K562 (cell line): ENCODE results near the gene MINDY4. TPM values are rescaled to one million over a fixed set of nuclear protein-coding genes. Genes with fewer than 3 reads are reported as not detected.

Source experiments
- ATAC-seq: fragments of 200-7000 bp; cut with Tn5 transposase; 3 replicates; pipeline ENCODE4 v1.9.1; 2020; ENCODE audit warnings: moderate library complexity
- BruUV-seq: library from RNA; stranded (reverse); fragments of 400-500 nt; replicated peaks from 2 replicates; lab custom pipeline; 2021; lab: Mats Ljungman, UMichigan
- CTCF ChIA-PET: fragments of 300-600 bp; formaldehyde crosslinking; extraction: SDS; loops from one replicate; lab custom pipeline; 2021; ENCODE audit warnings: low intra/inter-chr PET ratio; lab: Yijun Ruan, JAX
- POLR2A ChIA-PET: fragments of 300-600, 350-650 bp; sonication (Branson Sonifier 250); formaldehyde crosslinking; extraction: SDS; loops from one replicate; lab custom pipeline; 2021; ENCODE audit warnings: antibody characterized with exemption, inconsistent platforms; lab: Yijun Ruan, JAX
- DNase-seq, 4 experiments: peaks; one replicate each; pipeline versions ENCODE4 v3.0.0 to v3.0.0-alpha.2; 2011 to 2018; ENCODE audit warnings: low spot score in 3 of 4, mixed read lengths in 3 of 4; ENCODE audit errors: extremely low read depth in 1 of 4
- FAIRE-seq: peaks from 2 replicates; lab custom pipeline; 2011; peaks lifted over from hg19 to GRCh38; lab: Jason Lieb, UNC
- H2AFZ ChIP-seq: 2 replicates; pipeline ENCODE4 v1.6.0; 2011; ENCODE audit warnings: low read depth, low read length, control low read depth, inconsistent platforms
- H3K27ac ChIP-seq: fragments of 200-600 bp; 3 replicates; pipeline ENCODE4 v1.8.0; 2011; ENCODE audit warnings: low read depth, mild to moderate bottlenecking, control low read depth, inconsistent platforms, low read length, moderate library complexity, mixed read lengths; ENCODE audit errors: extremely low read depth
- H3K27me3 ChIP-seq, 2 experiments: fragments of 300-600 bp in 1 of 2; 2 replicates in 1 of 2; 3 replicates in 1 of 2; pipeline versions ENCODE4 v1.6.0 to v1.8.0; 2011; ENCODE audit warnings: inconsistent platforms in 2 of 2, low read length in 2 of 2, mild to moderate bottlenecking in 1 of 2, mixed read lengths in 1 of 2, moderate library complexity in 1 of 2; ENCODE audit not compliant: control insufficient read depth in 2 of 2, insufficient read depth in 2 of 2
- H3K36me3 ChIP-seq: fragments of 300-600 bp; 3 replicates; pipeline ENCODE4 v1.8.0; 2011; ENCODE audit warnings: mild to moderate bottlenecking, low read length, inconsistent platforms; ENCODE audit not compliant: control insufficient read depth, insufficient read depth
- H3K4me1 ChIP-seq, 2 experiments: fragments of 200-600 bp in 1 of 2; replicated peaks in 1 of 2; 2 replicates in 1 of 2; 3 replicates in 1 of 2; pipeline versions ENCODE4 v1.5.1 to v1.8.0; 2011; ENCODE audit warnings: inconsistent platforms in 2 of 2, low read length in 2 of 2, mild to moderate bottlenecking in 1 of 2, mixed read lengths in 1 of 2, moderate library complexity in 1 of 2; ENCODE audit not compliant: control insufficient read depth in 2 of 2, insufficient read depth in 2 of 2
- H3K4me2 ChIP-seq: 2 replicates; pipeline ENCODE4 v1.6.1; 2011; ENCODE audit warnings: low read length, control low read depth, inconsistent platforms, mixed read lengths; ENCODE audit not compliant: insufficient read depth
- H3K4me3 ChIP-seq: fragments of 200-600 bp; sonication (generic), shearing (Covaris generic); 2 replicates; pipeline ENCODE4 v1.5.1; 2016; ENCODE audit warnings: control low read depth, inconsistent platforms
- H3K79me2 ChIP-seq: fragments of 200-600 bp; 3 replicates; pipeline ENCODE4 v1.8.0; 2011; ENCODE audit warnings: low read length, inconsistent platforms; ENCODE audit not compliant: control insufficient read depth, insufficient read depth
- H3K9ac ChIP-seq, 2 experiments: 2 replicates each; pipeline versions ENCODE4 v1.6.0 to v1.6.1; 2011; ENCODE audit warnings: low read depth in 2 of 2, low read length in 2 of 2, control low read depth in 1 of 2, inconsistent platforms in 1 of 2, mild to moderate bottlenecking in 1 of 2, mixed read lengths in 1 of 2; ENCODE audit not compliant: insufficient read depth in 1 of 2
- H3K9me1 ChIP-seq: one replicate; pipeline ENCODE4 v1.6.0; 2011; ENCODE audit warnings: inconsistent platforms, mild to moderate bottlenecking, low read length, moderate library complexity; ENCODE audit not compliant: control insufficient read depth, insufficient read depth
- H3K9me3 ChIP-seq: replicated peaks from 2 replicates; pipeline ENCODE4 v1.5.1; 2011; ENCODE audit warnings: low read depth, low read length, inconsistent platforms; ENCODE audit not compliant: control insufficient read depth, insufficient read depth
- H4K20me1 ChIP-seq: replicated peaks from 2 replicates; pipeline ENCODE4 v1.6.1; 2011; ENCODE audit warnings: low read length, inconsistent platforms, mixed read lengths; ENCODE audit not compliant: control insufficient read depth, insufficient read depth
- CHD2 ChIP-seq: IDR thresholded peaks from 2 replicates; pipeline ENCODE4 v1.6.1; 2011; ENCODE audit warnings: low read depth, low read length
- CXXC5 ChIP-seq: fragments of 250-450 bp; sonication (Bioruptor Pico); IDR thresholded peaks from 2 replicates; pipeline ENCODE4 v1.8.0; 2022; ENCODE audit warnings: inconsistent platforms, mild to moderate bottlenecking, moderate library complexity
- FOXO4 ChIP-seq: fragments of 450-650 bp; formaldehyde crosslinking; IDR thresholded peaks from 2 replicates; pipeline ENCODE4 v1.4.0; 2020; ENCODE audit warnings: mild to moderate bottlenecking, moderate library complexity
- PRMT5 ChIP-seq: sonication (generic); formaldehyde crosslinking; IDR thresholded peaks from 2 replicates; pipeline ENCODE4 v1.5.0; 2020; ENCODE audit warnings: missing genetic modification reagents
- SAP30 ChIP-seq: fragments of 200-600 bp; sonication (generic); IDR thresholded peaks from 2 replicates; pipeline ENCODE4 v1.6.1; 2012; ENCODE audit warnings: borderline replicate concordance, low read depth, mild to moderate bottlenecking, moderate library complexity, low read length, control low read depth, inconsistent platforms; ENCODE audit not compliant: insufficient read depth, poor library complexity, severe bottlenecking
- SFPQ ChIP-seq: fragments of 200-400 bp; formaldehyde crosslinking; IDR thresholded peaks from 2 replicates; pipeline ENCODE4 v1.6.1; 2017; ENCODE audit warnings: mild to moderate bottlenecking, low read depth, low read length, moderate library complexity
- SIN3B ChIP-seq: fragments of 450-650 bp; IDR thresholded peaks from 2 replicates; pipeline ENCODE4 v1.6.1; 2017; ENCODE audit warnings: low read depth, mild to moderate bottlenecking, moderate library complexity
- ZBTB1 ChIP-seq: sonication (generic); formaldehyde crosslinking; IDR thresholded peaks from 2 replicates; pipeline ENCODE4 v1.8.1; 2023; ENCODE audit warnings: missing genetic modification reagents, low read depth, mild to moderate bottlenecking, borderline replicate concordance
- ZBTB43 ChIP-seq: sonication (generic); formaldehyde crosslinking; IDR thresholded peaks from 2 replicates; pipeline ENCODE4 v1.8.0; 2023; ENCODE audit warnings: mild to moderate bottlenecking, missing genetic modification reagents
- ZNF253 ChIP-seq: fragments of 250-450 bp; sonication (Bioruptor Pico); conservative IDR thresholded peaks from 2 replicates; pipeline ENCODE4 v1.6.1; 2021; ENCODE audit warnings: mild to moderate bottlenecking
- ZNF384 ChIP-seq: IDR thresholded peaks from 2 replicates; pipeline ENCODE4 v1.6.1; 2012; ENCODE audit warnings: low read depth, low read length, improper control_type of control experiment
- ZNF696 ChIP-seq: fragments of 250-450 bp; sonication (Bioruptor Pico); conservative IDR thresholded peaks from 2 replicates; pipeline ENCODE4 v1.4.0; 2020; ENCODE audit warnings: mild to moderate bottlenecking, moderate library complexity
- WGBS: fragments of 100-300 bp; shearing (Covaris generic); methylation state at CpG from one replicate; pipeline ENCODE4 v1.1.6; 2016; ENCODE audit warnings: low coverage, mixed read lengths; ENCODE audit not compliant: insufficient coverage; ENCODE audit errors: missing lambda C conversion rate; 5-methylcytosine and 5-hydroxymethylcytosine counted together
- in situ Hi-C: fragments of 300-500 bp; cut with MboI; formaldehyde crosslinking; loops from 4 replicates; pipeline ENCODE4 v1.15.0; 2018; ENCODE audit warnings: inconsistent platforms, mixed read lengths
- intact Hi-C: fragments of 100-400 bp; cut with micrococcal nuclease; formaldehyde crosslinking; loops from 2 replicates; pipeline ENCODE4 v1.14.2; 2022
- polyA plus RNA-seq, 8 experiments: library from polyadenylated mRNA; depleted of rRNA in 4 of 8; stranded (reverse) in 5 of 8; unstranded in 3 of 8; fragments of >200 nt; fragmentation: Nextera tagmentation in 2 of 8; fragmentation: Illumina TruSeq in 1 of 8; extraction: Ambion mirVana in 2 of 8; extraction: Trizol in 1 of 8; gene quantifications; 2 replicates each; pipeline versions ENCODE4 v1.2.1 to v1.2.3, GENCODE V29; 2011 to 2014; ENCODE audit warnings: inconsistent platforms in 1 of 8, missing spikeins in 1 of 8
- total RNA-seq, 7 experiments: library from RNA; depleted of rRNA in 6 of 7; stranded (reverse); fragments of >200 nt in 6 of 7; fragmentation: Illumina TruSeq in 2 of 7; extraction: Trizol in 2 of 7; gene quantifications; 2 replicates each; pipeline versions ENCODE4 v1.2.1 to v1.2.3, GENCODE V29; 2011 to 2021; ENCODE audit warnings: low replicate concordance in 1 of 7
- TF ChIP-seq, protein P1 (sequence below): fragments of 450-650 bp; IDR thresholded peaks from 2 replicates; pipeline ENCODE4 v1.6.1; 2014; ENCODE audit warnings: low read depth, mild to moderate bottlenecking, moderate library complexity, borderline replicate concordance

The MINDY4 gene
- total and polyA plus RNA-seq, 9 of the 15 experiments (the other 6 are each of a cell fraction or from before 2014, with no cell fraction given): 2.1 to 16.7 (median 11.0) TPM

GRCh38 chr7:30750683-30751650, 20.2 kb upstream of the MINDY4 start:
- H4K20me1 ChIP-seq: no peaks in the 10 kb centered on the region
- WGBS: 69% methylated on average over 16 of the region's 16 CpGs
- H3K9me3 ChIP-seq: peaks cover 2% of the 10 kb centered on the region; the same call in 1 of the 2 replicates
- in situ Hi-C loops (no loop called here), intact Hi-C loops (no loop called here)
- H3K79me2 ChIP-seq: no peaks in the 10 kb centered on the region
- DNase-seq: no peak
- H3K4me1 ChIP-seq: peaks cover 11 to 23% of the 10 kb centered on the region in 2 experiments; a peak in 4 of 5 replicates
- POLR2A ChIA-PET: interaction anchor here (0.5 to 1.0 kb wide), 2 partner anchors 46 to 1423 kb away, joined by 3 to 4 read pairs; no protein-coding TSS in a partner anchor
- no TSS peak for BruUV-seq
- H3K9me1 ChIP-seq: no peaks in the 10 kb centered on the region
- FAIRE-seq: no peak
- CTCF ChIA-PET: no interaction called here
- H3K27ac ChIP-seq: no peak overlapping the region
- H3K4me2 ChIP-seq: no peak overlapping the region
- H3K27me3 ChIP-seq: no peaks in the 10 kb centered on the region
- no peak for ATAC-seq
- H2AFZ ChIP-seq: no peak overlapping the region
- H3K9ac ChIP-seq: no peak overlapping the region
- no peaks in the 10 kb centered on the region for H3K36me3 ChIP-seq
- H3K4me3 ChIP-seq: no peak overlapping the region
- TF ChIP-seq SIN3B: no peak
- TF ChIP-seq SAP30: no peak
- no peak for TF ChIP-seq PRMT5 (CRISPR knock-in tag)
- no peak for TF ChIP-seq ZNF384
- no peak for TF ChIP-seq ZBTB43
- TF ChIP-seq CHD2: no peak
- TF ChIP-seq ZNF253 (CRISPR knock-in tag): no peak
- no peak for TF ChIP-seq CXXC5 (CRISPR knock-in tag)
- no peak for TF ChIP-seq ZBTB1
- TF ChIP-seq, protein P1, sequence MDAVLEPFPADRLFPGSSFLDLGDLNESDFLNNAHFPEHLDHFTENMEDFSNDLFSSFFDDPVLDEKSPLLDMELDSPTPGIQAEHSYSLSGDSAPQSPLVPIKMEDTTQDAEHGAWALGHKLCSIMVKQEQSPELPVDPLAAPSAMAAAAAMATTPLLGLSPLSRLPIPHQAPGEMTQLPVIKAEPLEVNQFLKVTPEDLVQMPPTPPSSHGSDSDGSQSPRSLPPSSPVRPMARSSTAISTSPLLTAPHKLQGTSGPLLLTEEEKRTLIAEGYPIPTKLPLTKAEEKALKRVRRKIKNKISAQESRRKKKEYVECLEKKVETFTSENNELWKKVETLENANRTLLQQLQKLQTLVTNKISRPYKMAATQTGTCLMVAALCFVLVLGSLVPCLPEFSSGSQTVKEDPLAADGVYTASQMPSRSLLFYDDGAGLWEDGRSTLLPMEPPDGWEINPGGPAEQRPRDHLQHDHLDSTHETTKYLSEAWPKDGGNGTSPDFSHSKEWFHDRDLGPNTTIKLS: no peak
- no peak for TF ChIP-seq SFPQ
- no peak for TF ChIP-seq FOXO4 (CRISPR knock-in tag)
- TF ChIP-seq ZNF696 (CRISPR knock-in tag): no peak
